HG03064 (cell line): Measurements from ENCODE around the gene OR10C1.
"Not testable (repeated sequence)": the region's sequence is repeated elsewhere in the genome, so short reads cannot be mapped to it uniquely, and the experiment has no call there.

Experiments
- ATAC-seq: cut with Tn5 transposase; IDR thresholded peaks from one replicate; pipeline ENCODE4 v1.9.1; 2021; ENCODE audit warnings: low read depth; ENCODE audit not compliant: unreplicated experiment

The OR10C1 gene

GRCh38 chr6:29439006-29439405, at the start of gene OR10C1:
Gene OR10C1, plus strand, starts transcription at chr6:29439306. Its CDS starts 710 bp downstream, at chr6:29440016.
- ATAC-seq: no peak

GRCh38 chr6:29395331-29395730, 43.8 kb upstream of the OR10C1 start, which contains the start of gene OR12D2:
Gene OR12D2, plus strand, starts transcription at chr6:29395631. Its CDS starts 1,069 bp downstream, at chr6:29396700.
- ATAC-seq: no peak

DNA sequence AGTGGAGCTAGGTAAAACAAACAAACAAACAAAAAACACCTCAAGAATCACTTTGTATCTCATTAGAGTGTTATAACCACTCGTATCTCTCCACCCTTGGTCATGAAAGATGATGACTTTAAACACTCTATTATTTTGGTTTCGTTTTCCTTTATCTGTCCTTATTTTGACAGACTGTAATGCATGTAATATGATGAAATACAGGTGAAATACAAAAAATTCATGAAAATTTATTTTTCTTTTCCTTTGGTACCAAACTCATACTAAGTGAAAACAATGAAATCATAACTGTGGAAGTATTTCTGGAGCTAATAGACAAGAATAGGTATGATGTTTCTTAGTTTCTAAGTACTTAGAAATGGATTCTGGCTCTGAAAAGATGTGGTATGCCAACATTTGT, 39.6 kb upstream of the OR10C1 start:
- ATAC-seq: no peak

GRCh38 chr6:29403801-29404200, 35.3 kb upstream of the OR10C1 start:
- no peak for ATAC-seq

GRCh38 chr6:29414588-29414987, 24.5 kb upstream of the OR10C1 start, which contains the start of gene OR12D1:
Gene OR12D1, plus strand, starts transcription at chr6:29414928.
- no peak for ATAC-seq

DNA sequence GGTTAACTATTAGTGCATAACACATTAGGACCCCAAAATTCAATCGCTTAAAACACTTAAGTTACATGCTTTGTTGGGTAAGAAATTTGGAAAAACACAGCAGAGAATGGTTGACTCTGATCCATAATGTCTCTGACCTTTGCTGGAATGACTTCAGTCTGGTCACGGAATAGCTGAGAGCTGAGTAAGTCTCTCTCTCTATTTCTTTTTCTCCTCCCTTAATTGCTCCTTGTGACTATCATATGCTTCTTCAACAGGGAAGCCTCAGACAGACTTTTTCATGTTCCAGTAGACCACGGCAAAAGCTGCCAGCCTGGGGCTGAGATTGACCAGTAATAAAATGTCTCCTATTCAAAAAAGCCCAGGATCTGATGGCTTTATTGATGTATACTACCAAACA, 19.6 kb upstream of the OR10C1 start:
- ATAC-seq: no peak

GRCh38 chr6:29424168-29424567, 14.9 kb upstream of the OR10C1 start:
- no peak for ATAC-seq

DNA sequence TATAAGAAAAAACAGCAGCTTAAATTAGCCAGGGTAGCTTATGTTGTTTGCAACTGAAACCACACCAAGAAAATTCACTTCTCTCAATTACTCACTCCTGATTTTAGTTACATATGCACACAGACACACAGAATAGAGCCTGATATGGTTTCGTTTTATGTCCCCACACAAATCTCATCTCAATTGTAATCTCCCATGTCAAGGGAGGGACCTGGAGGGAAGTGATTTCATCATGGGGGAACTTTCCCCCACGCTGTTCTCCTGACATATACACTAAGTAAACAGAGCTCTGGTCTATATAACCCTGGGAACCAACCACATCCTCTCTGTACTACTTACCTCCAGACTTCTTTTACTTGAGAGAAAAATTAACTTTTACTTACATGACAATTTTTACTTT, 14.5 kb upstream of the OR10C1 start:
- ATAC-seq: no peak

DNA sequence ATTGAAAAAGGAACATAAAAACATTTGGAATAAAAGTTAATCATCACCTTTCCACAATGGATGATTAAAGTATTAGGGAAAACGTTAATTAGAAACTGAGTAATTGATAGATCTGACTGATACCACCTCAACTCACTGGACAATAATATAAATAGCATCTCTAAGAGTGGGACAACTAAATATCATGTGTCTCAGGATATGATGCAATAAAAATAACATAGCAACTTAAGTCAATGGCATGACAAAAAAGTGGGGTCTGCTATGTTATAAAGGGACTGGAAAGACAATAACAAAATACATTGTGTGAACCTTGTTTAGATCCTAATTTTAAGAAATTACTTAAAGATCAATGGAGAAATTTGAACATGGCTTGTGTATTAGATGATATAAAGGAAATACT, 14.0 kb upstream of the OR10C1 start:
- ATAC-seq: no peak

GRCh38 chr6:29426654-29427053, 12.5 kb upstream of the OR10C1 start:
- no peak for ATAC-seq

DNA sequence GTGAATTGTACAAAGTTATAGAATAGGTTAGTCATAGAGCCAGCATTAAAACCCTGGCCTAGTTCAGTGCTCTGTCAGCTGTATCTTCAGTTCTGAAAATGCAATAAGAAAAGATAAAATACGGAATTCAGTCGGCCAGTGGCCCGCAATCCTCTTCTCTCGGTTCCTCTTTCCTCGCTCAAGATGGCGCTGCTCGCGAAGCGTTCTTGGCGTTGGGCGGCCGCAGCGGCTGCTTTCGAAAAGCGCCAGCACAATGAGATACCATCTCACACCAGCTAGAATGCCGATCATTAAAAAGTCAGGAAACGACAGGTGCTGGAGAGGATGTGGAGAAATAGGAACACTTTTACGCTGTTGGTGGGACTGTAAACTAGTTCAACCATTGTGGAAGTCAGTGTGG, 2.4 kb upstream of the OR10C1 start:
- not testable (repeated sequence) for ATAC-seq

DNA sequence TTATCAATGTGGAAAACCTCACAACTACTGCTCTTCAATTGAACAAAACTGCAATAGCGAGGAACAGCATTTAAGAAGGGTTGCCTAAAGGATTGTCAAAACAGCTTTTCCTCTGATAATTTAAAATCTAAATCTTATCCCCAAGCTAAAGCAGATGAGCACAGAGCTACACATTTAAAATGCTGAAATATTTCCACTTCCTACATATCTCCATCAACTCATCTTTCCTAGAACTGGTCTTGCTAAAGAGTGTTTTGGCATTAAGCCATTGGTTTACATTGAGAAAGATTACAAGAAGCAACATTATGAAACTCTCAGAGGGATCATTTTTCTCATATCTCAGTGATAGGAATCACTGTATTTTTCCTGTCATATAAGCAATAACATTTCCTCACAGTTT, 3.6 kb downstream of the OR10C1 start:
- no peak for ATAC-seq

- not testable (repeated sequence) for ATAC-seq
These were observed 4.9 kb downstream of the OR10C1 start for GRCh38 chr6:29444031-29444430.

- ATAC-seq: no peak
These were observed 8.6 kb downstream of the OR10C1 start for GRCh38 chr6:29447670-29448069.

GRCh38 chr6:29451471-29452193, 12.5 kb downstream of the OR10C1 start:
- no peak for ATAC-seq

DNA sequence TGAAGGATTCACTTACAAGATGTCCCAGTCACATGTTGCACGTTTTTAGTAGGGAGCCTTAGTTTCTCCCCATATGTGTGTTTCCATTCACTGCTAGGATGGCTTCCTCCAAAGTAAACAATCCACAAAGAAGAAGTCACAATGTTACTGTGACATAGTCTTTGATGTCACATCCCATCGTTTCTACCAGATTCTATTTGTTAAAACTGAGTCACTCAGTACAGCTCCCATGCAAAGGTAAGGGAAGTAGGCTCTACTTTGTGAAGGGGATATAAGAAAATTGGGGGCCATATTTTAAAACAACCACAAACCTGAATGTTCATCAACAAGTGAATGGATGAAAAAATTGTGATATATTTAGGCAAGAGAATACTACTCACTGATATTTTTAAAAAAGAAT, 17.9 kb downstream of the OR10C1 start, which contains the start of the genes OR11A1 and OR2H1:
Gene OR11A1, minus strand, starts transcription at position 101 of the 400 bp plus-strand sequence. CDS start 29,430 bp downstream, outside the sequence.
Gene OR2H1, plus strand, starts transcription at position 185 of the 400 bp plus-strand sequence. CDS start 4,615 bp downstream, outside the sequence.
- ATAC-seq: no peak

- no peak for ATAC-seq
These were observed 22.1 kb downstream of the OR10C1 start for GRCh38 chr6:29461021-29461814.

DNA sequence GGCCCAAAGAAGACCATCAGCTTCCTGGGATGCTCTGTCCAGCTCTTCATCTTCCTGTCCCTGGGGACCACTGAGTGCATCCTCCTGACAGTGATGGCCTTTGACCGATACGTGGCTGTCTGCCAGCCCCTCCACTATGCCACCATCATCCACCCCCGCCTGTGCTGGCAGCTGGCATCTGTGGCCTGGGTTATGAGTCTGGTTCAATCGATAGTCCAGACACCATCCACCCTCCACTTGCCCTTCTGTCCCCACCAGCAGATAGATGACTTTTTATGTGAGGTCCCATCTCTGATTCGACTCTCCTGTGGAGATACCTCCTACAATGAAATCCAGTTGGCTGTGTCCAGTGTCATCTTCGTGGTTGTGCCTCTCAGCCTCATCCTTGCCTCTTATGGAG, 22.9 kb downstream of the OR10C1 start:
- ATAC-seq: no peak

GRCh38 chr6:29465279-29465678, 26.2 kb downstream of the OR10C1 start:
- ATAC-seq: no peak

- no peak for ATAC-seq
These were observed 26.7 kb downstream of the OR10C1 start for GRCh38 chr6:29465801-29466200.

DNA sequence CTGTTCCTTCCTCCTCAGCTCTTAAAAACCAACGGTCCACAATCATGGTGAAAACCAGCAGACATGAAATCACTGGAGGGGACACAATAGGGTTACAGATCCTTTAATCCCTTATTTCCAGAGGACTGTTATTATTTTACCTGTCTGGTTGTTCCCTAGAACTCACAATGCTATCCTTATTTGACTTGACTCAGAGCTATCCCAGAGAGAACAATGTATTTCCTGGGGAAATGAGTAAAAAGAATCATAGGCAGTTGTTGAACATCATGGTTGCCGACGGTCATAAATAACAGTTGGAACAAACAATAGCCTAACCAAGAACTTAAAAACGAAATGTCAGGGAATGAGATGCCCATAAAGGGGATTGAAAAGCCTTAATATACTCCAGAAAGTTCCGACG, 27.1 kb downstream of the OR10C1 start:
- no peak for ATAC-seq
